ENCODE results near the gene SLC38A7. TPM values are rescaled to one million over a fixed set of nuclear protein-coding genes. Genes with fewer than 3 reads are reported as not detected.

The SLC38A7 gene
- total and polyA plus RNA-seq, 2 donors (not counting 1 experiment from before 2014, with no cell fraction given), result 8.3 to 23.9 TPM

DNA sequence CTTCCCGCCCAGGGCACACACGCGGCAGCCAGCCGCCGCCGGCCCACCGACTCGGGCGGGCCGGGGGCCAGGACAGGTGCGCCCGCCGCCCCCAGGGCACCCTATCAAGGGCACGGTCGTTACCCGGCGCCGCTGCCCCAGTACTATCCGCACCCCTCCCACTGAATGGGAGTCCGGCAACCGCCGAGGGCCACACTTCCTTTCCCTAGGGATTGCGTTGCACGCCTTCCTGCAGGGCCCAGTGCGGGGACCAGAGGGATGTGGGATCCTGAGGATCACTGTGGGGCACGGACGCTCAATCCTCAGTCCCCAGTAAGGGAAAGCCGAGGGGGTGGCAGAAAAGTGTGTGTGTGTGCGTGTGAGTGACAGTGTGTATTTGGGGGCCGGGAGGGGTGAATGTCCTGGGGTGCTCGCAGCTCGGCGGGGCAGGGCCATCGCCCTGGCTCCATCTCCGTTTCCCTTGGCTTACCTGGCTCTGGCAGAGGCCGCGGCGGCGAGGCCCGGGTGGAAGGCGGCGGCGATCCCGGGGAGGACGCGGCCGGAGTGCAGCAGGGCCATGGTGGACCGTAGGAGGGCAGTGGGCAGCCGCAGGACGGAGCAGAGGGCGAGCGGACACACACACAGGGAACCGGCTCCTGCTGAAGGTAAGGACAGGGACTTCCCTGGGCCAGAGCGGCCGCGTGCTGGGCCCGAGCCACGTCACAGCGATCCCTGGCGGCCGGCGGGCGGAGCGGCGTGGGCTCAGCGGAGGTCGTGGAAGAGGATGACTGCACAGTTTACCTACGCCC lies 49.3 kb upstream of the SLC38A7 start, which contains the start of gene GOT2:
Gene GOT2 (minus strand): TSS at position 646 of the 788 bp plus-strand sequence. CDS start 88 bp downstream, at position 558.
- DNase-seq (peak; percentile 84), ATAC-seq (ENCODE audit: low read depth) (peak; percentile 98)
- Histone ChIP-seq H4K20me1 (ENCODE audit: control insufficient read depth, insufficient read depth, low read length, poor library complexity, severe bottlenecking) (no peaks in the 10 kb centered on the region), H3K27ac (ENCODE audit: low read length in 2 of 2) (peak within 1 kb of the TSS in 1 of 2 donors; percentile 79), H3K36me3 (replicated peaks in 1 of 2; ENCODE audit: control extremely low read depth in 1 of 2, control insufficient read depth in 1 of 2, extremely low read depth in 1 of 2, insufficient read depth in 2 of 2, low read length in 1 of 2) (no peaks in the 10 kb centered on the region), H3K79me2 (ENCODE audit: control insufficient read depth, insufficient read depth, low read length) (peaks cover 54% of the 10 kb centered on the region), H3K4me3 (ENCODE audit: control extremely low read depth in 1 of 5, extremely low read depth in 1 of 5, insufficient read depth in 1 of 5, low read depth in 2 of 5, low read length in 4 of 5) (peak within 1 kb of the TSS; percentile 58 to 96 (median 66)), H3K27me3 (replicated peaks in 1 of 4; ENCODE audit: control extremely low read depth in 1 of 4, control insufficient read depth in 3 of 4, insufficient read depth in 4 of 4, low read length in 3 of 4) (peaks cover 0 to under 1% (median 0%) of the 10 kb centered on the region in 4 experiments), H3K9me3 (ENCODE audit: control extremely low read depth in 1 of 3, control insufficient read depth in 2 of 3, insufficient read depth in 1 of 3, low read length in 2 of 3) (no peaks in the 10 kb centered on the region), H3K4me1 (ENCODE audit: control insufficient read depth in 2 of 2, insufficient read depth in 2 of 2, low read length in 2 of 2) (peaks cover 20 to 23% of the 10 kb centered on the region in 2 donors), H2AFZ (ENCODE audit: insufficient read depth, low read depth, low read length, poor library complexity, severe bottlenecking) (peak within 1 kb of the TSS; percentile 97), H3K9ac (ENCODE audit: low read length) (peak within 1 kb of the TSS; percentile 99), H3K4me2 (replicated peaks; ENCODE audit: low read depth, low read length, poor library complexity, severe bottlenecking) (peak within 1 kb of the TSS; percentile 96)
- H3K4me1 Mint-ChIP-seq, result peaks cover 42% of the 10 kb centered on the region
- intact Hi-C loops (cut with micrococcal nuclease), result loop anchor here (1.0 to 10.0 kb wide), 5 partner anchors 23 to 729 kb away; partner anchors contain the start of genes GINS3, SLC38A7, USB1 and ZNF319
- H3K27ac Mint-ChIP-seq, result peak within 1 kb of the TSS; percentile 68
- under 1% methylated on average over 68 of the region's 68 CpGs for WGBS (ENCODE audit: insufficient coverage)
- peak within 1 kb of the TSS; percentile 98 for H3K4me3 Mint-ChIP-seq
- CTCF ChIA-PET, result interaction anchor here (0.9 to 1.6 kb wide), 4 partner anchors 8 to 49 kb away, joined by 3 to 4 read pairs (median 3); partner anchors contain the start of gene SLC38A7
- H3K27me3 Mint-ChIP-seq, result peaks cover 1% of the 10 kb centered on the region
- TF ChIP-seq, protein P1, sequence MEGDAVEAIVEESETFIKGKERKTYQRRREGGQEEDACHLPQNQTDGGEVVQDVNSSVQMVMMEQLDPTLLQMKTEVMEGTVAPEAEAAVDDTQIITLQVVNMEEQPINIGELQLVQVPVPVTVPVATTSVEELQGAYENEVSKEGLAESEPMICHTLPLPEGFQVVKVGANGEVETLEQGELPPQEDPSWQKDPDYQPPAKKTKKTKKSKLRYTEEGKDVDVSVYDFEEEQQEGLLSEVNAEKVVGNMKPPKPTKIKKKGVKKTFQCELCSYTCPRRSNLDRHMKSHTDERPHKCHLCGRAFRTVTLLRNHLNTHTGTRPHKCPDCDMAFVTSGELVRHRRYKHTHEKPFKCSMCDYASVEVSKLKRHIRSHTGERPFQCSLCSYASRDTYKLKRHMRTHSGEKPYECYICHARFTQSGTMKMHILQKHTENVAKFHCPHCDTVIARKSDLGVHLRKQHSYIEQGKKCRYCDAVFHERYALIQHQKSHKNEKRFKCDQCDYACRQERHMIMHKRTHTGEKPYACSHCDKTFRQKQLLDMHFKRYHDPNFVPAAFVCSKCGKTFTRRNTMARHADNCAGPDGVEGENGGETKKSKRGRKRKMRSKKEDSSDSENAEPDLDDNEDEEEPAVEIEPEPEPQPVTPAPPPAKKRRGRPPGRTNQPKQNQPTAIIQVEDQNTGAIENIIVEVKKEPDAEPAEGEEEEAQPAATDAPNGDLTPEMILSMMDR (IDR thresholded peaks at IDR 0.05), result peak; percentile 93
- TF ChIP-seq EZH2 (IDR thresholded peaks at IDR 0.05; ENCODE audit: borderline replicate concordance, insufficient read depth, low read depth, low read length, poor library complexity, severe bottlenecking), result no peak
- H3K9me3 Mint-ChIP-seq (ENCODE audit: insufficient read depth), result no peaks in the 10 kb centered on the region
- POLR2A ChIA-PET, result no interaction called here

Data from B cell (primary cell).